Neural progenitor cell (in vitro differentiated cells): ENCODE measurements around the gene STAM. TPM values are rescaled to one million over a fixed set of nuclear protein-coding genes. Genes with fewer than 3 reads are reported as not detected.

ENCODE experiments used
- DNase-seq: peaks from one replicate; pipeline ENCODE4 v3.0.0-alpha.2; 2016; ENCODE audit warnings: low spot score
- H2AFZ ChIP-seq: fragments of 200-600 bp; sonication (generic); replicated peaks from 2 replicates; pipeline ENCODE4 v1.6.1; 2016; ENCODE audit warnings: antibody characterized with exemption
- H3F3A ChIP-seq: fragments of 200-600 bp; sonication (generic); 2 replicates; pipeline ENCODE4 v1.6.1; 2016; ENCODE audit warnings: antibody characterized with exemption, low read depth
- H3K27ac ChIP-seq: fragments of 200-600 bp; sonication (generic); 2 replicates; pipeline ENCODE4 v1.5.1; 2016; ENCODE audit warnings: mild to moderate bottlenecking
- H3K27me3 ChIP-seq: fragments of 200-600 bp; sonication (generic); 2 replicates; pipeline ENCODE4 v1.6.1; 2016; ENCODE audit warnings: mild to moderate bottlenecking, moderate library complexity
- H3K36me3 ChIP-seq: fragments of 200-600 bp; sonication (generic); 2 replicates; pipeline ENCODE4 v1.5.1; 2016
- H3K4me1 ChIP-seq: fragments of 200-600 bp; sonication (generic); 2 replicates; pipeline ENCODE4 v1.6.1; 2016; ENCODE audit warnings: mixed run types
- H3K4me2 ChIP-seq: fragments of 200-600 bp; sonication (generic); 2 replicates; pipeline ENCODE4 v1.6.1; 2016
- H3K4me3 ChIP-seq: fragments of 200-600 bp; sonication (generic); 2 replicates; pipeline ENCODE4 v1.5.1; 2016
- H3K79me2 ChIP-seq: fragments of 200-600 bp; sonication (generic); 2 replicates; pipeline ENCODE4 v1.6.1; 2016; ENCODE audit warnings: low read depth
- H3K9ac ChIP-seq: fragments of 200-600 bp; sonication (generic); 2 replicates; pipeline ENCODE4 v1.6.1; 2016
- H3K9me3 ChIP-seq: fragments of 200-600 bp; sonication (generic); 2 replicates; pipeline ENCODE4 v1.5.1; 2016; ENCODE audit warnings: low read depth
- H4K20me1 ChIP-seq: fragments of 200-600 bp; sonication (generic); 2 replicates; pipeline ENCODE4 v1.6.1; 2016; ENCODE audit warnings: low read depth
- H3K27ac Mint-ChIP-seq: 3 replicates; pipeline ENCODE4 v1.8.0; 2021; ENCODE audit warnings: mixed read lengths
- H3K27me3 Mint-ChIP-seq: 2 replicates; pipeline ENCODE4 v1.8.0; 2022; ENCODE audit warnings: low read depth, mild to moderate bottlenecking, inconsistent platforms, moderate library complexity, mixed read lengths; ENCODE audit not compliant: insufficient read depth
- H3K36me3 Mint-ChIP-seq: 3 replicates; pipeline ENCODE4 v1.8.0; 2021; ENCODE audit warnings: mixed read lengths
- H3K4me1 Mint-ChIP-seq: 3 replicates; pipeline ENCODE4 v1.8.0; 2021; ENCODE audit warnings: mixed read lengths
- H3K4me3 Mint-ChIP-seq: 3 replicates; pipeline ENCODE4 v1.8.0; 2021; ENCODE audit warnings: mild to moderate bottlenecking, moderate library complexity, mixed read lengths
- H3K9me3 Mint-ChIP-seq: 3 replicates; pipeline ENCODE4 v1.8.0; 2020; ENCODE audit warnings: mixed read lengths
- EZH2 ChIP-seq: fragments of 200-600 bp; sonication (generic); IDR thresholded peaks from 2 replicates; pipeline ENCODE4 v1.6.1; 2017; ENCODE audit warnings: antibody characterized with exemption, mild to moderate bottlenecking, moderate library complexity
- EZH2phosphoT487 ChIP-seq: fragments of 200-600 bp; sonication (generic); IDR thresholded peaks from 2 replicates; pipeline ENCODE4 v1.6.1; 2017; ENCODE audit warnings: antibody characterized with exemption
- total RNA-seq: library from RNA; depleted of rRNA; stranded (reverse); fragments of >200 nt; gene quantifications from 2 replicates; pipeline ENCODE4 v1.2.3, GENCODE V29; 2015; ENCODE audit warnings: low replicate concordance
- TF ChIP-seq, protein P1 (sequence below): fragments of 200-600 bp; sonication (generic); IDR thresholded peaks from 2 replicates; pipeline ENCODE4 v1.5.1; 2017; ENCODE audit warnings: antibody characterized with exemption, mild to moderate bottlenecking

Gene STAM
- total RNA-seq, 1 donor from 2014 or later = 43.2 TPM

DNA sequence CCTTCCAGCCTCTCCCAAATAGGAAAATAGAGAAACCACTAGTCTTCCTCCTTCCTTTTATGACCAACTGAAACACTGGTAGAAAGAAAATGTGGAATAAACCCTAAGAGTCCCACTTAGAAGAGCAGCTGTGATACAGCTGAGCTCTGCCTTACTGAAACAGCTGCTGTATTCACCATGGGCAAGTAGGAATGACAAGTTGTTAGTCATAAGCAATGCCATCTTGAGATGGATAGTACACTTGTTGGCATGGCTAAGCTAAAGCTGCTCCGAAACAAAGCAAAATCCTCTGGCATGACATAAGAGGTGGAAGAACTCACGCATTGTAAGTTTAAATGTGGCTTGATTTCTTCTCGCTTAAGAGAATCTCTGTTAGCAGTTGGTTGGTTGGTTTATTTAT, 59.8 kb downstream of the STAM start:
- Histone ChIP-seq H4K20me1 (no peaks in the 10 kb centered on the region), H3K4me2 (no peak overlapping the region), H3K79me2 (no peaks in the 10 kb centered on the region), H3K4me1 (no peaks in the 10 kb centered on the region), H3F3A (no peaks in the 10 kb centered on the region), H3K27me3 (no peaks in the 10 kb centered on the region), H3K9me3 (no peaks in the 10 kb centered on the region), H2AFZ (no peak overlapping the region), H3K9ac (no peak overlapping the region), H3K4me3 (no peak overlapping the region), H3K36me3 (peaks cover 9% of the 10 kb centered on the region), H3K27ac (no peak overlapping the region)
- Mint-ChIP-seq H3K27ac (no peak overlapping the region), H3K27me3 (peaks cover 2% of the 10 kb centered on the region), H3K36me3 (peaks cover 16% of the 10 kb centered on the region), H3K9me3 (peaks cover 2% of the 10 kb centered on the region), H3K4me3 (no peak overlapping the region), H3K4me1 (no peaks in the 10 kb centered on the region)
- no peak for DNase-seq
- TF ChIP-seq EZH2phosphoT487 = no peak
- TF ChIP-seq EZH2 = no peak
- TF ChIP-seq, protein P1, sequence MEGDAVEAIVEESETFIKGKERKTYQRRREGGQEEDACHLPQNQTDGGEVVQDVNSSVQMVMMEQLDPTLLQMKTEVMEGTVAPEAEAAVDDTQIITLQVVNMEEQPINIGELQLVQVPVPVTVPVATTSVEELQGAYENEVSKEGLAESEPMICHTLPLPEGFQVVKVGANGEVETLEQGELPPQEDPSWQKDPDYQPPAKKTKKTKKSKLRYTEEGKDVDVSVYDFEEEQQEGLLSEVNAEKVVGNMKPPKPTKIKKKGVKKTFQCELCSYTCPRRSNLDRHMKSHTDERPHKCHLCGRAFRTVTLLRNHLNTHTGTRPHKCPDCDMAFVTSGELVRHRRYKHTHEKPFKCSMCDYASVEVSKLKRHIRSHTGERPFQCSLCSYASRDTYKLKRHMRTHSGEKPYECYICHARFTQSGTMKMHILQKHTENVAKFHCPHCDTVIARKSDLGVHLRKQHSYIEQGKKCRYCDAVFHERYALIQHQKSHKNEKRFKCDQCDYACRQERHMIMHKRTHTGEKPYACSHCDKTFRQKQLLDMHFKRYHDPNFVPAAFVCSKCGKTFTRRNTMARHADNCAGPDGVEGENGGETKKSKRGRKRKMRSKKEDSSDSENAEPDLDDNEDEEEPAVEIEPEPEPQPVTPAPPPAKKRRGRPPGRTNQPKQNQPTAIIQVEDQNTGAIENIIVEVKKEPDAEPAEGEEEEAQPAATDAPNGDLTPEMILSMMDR = no peak

- no peak overlapping the region for H3K4me2 ChIP-seq
- no peak for DNase-seq
- no peaks in the 10 kb centered on the region for H3K36me3 ChIP-seq
- Mint-ChIP-seq H3K27me3 (no peaks in the 10 kb centered on the region), H3K9me3 (no peaks in the 10 kb centered on the region), H3K27ac (no peak overlapping the region), H3K4me3 (no peak overlapping the region), H3K4me1 (peaks cover 21% of the 10 kb centered on the region), H3K36me3 (peaks cover 14% of the 10 kb centered on the region)
- no peak overlapping the region for H3K9ac ChIP-seq
- no peak for TF ChIP-seq EZH2phosphoT487
- TF ChIP-seq, protein P1 = no peak
- TF ChIP-seq EZH2 = no peak
- peaks cover 5% of the 10 kb centered on the region for H4K20me1 ChIP-seq
- H3K27me3 ChIP-seq = no peaks in the 10 kb centered on the region
- H3K79me2 ChIP-seq = no peaks in the 10 kb centered on the region
- peaks cover 7% of the 10 kb centered on the region for H3F3A ChIP-seq
- no peak overlapping the region for H2AFZ ChIP-seq
- peaks cover 10% of the 10 kb centered on the region for H3K4me1 ChIP-seq
- H3K4me3 ChIP-seq = no peak overlapping the region
- no peaks in the 10 kb centered on the region for H3K9me3 ChIP-seq
- H3K27ac ChIP-seq = no peak overlapping the region
These were observed 64.9 kb downstream of the STAM start for GRCh38 chr10:17708821-17709220.

DNA sequence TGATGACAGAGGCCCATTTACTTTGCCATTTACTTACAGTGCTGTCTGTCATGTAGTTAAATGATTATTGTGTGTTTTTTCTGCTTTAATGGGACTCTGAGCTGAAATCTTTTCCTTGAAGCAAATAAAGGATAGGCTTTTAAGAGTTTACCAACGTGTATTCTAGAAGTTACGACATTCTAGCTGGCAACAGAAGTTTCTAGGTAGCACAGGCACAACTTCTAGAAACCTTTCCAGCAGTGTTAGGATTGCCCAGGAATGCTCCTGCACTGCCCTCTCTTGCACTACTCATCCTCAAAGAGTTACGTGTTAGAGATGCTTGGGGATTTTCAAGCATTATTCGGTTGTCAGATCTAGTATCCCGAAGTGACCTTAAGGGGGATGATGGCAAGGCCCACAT, 65.5 kb downstream of the STAM start:
- Histone ChIP-seq H3K9ac (no peak overlapping the region), H3K9me3 (no peaks in the 10 kb centered on the region), H3K36me3 (no peaks in the 10 kb centered on the region), H3F3A (peaks cover 7% of the 10 kb centered on the region), H3K79me2 (no peaks in the 10 kb centered on the region), H4K20me1 (peaks cover 5% of the 10 kb centered on the region), H3K27ac (no peak overlapping the region), H3K4me2 (no peak overlapping the region), H3K27me3 (no peaks in the 10 kb centered on the region), H3K4me1 (peaks cover 10% of the 10 kb centered on the region), H3K4me3 (no peak overlapping the region), H2AFZ (no peak overlapping the region)
- TF ChIP-seq EZH2phosphoT487 (no peak), EZH2 (no peak)
- TF ChIP-seq, protein P1 = no peak
- Mint-ChIP-seq H3K27me3 (no peaks in the 10 kb centered on the region), H3K4me3 (no peak overlapping the region), H3K27ac (no peak overlapping the region), H3K4me1 (peaks cover 25% of the 10 kb centered on the region), H3K9me3 (no peaks in the 10 kb centered on the region), H3K36me3 (peaks cover 21% of the 10 kb centered on the region)
- DNase-seq = no peak
